ENCODE measurements around the gene PHYKPL. TPM values are rescaled to one million over a fixed set of nuclear protein-coding genes. Genes with fewer than 3 reads are reported as not detected.

Gene PHYKPL
- total RNA-seq, 1 donor from 2014 or later: 42.4 TPM

DNA sequence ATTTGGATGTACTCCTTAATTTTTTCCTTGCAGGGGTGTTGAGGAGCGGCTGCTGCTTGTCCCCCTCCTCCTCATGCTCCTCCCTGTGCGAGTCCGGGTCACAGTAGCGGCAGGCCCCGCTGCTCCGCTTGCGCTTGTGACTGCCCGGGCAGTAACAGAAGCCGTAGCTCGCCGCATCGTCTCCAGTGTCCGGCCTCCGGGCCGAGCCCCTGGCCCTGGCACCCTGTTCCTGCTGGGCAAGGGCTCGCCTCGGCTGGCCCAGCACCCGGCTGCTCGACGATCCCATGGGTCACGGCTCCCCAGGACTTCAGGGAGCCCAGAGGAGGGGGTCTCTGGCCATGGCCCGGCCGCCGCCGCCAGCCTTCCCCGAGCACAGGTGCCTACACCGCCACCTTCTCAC lies 45.6 kb downstream of the PHYKPL start, which contains the start of gene GMCL2:
Gene GMCL2, minus strand, starts transcription at position 358 of the 400 bp plus-strand sequence. Its CDS starts 72 bp downstream, at position 286.
- DNase-seq: no peak

GRCh38 chr5:178186427-178186826 lies 46.2 kb downstream of the PHYKPL start:
- DNase-seq: no peak

- no peak for DNase-seq
Measured at GRCh38 chr5:178182158-178182876, 50.3 kb downstream of the PHYKPL start.

DNA sequence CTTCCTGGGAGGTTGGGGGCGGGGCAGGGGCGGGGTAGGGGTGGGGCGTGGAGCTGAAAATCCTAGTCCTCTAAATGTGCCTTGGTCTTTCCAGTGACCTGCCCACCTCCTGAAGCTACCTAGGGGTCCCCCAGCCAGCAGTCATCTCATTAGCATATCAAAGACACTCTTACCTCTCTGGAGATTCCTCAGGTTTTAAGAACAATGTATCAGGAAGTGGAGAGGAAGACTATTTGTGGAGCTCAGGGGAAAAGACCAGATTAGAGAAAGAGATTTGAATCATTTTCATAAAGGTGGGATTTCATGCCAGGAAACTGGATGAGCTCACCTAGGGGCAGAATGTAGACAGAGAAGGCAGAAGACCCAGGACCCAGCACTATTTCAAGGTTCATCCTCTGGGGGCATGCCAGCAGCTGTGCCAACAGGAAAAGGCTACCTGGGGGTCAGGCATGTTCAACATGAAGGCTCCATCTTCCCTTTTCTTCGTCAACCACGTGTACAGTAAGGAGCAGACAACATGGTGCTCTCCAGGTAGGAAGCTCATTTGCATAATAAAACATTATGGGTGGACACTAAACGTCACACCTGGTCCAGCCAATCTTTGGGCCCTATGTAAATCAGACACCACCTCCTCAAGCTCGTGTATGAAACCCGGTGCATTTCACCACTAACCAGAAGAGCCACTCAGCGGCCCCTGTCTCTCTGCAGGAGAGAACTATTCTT lies 52.3 kb downstream of the PHYKPL start:
- DNase-seq: no peak

DNA sequence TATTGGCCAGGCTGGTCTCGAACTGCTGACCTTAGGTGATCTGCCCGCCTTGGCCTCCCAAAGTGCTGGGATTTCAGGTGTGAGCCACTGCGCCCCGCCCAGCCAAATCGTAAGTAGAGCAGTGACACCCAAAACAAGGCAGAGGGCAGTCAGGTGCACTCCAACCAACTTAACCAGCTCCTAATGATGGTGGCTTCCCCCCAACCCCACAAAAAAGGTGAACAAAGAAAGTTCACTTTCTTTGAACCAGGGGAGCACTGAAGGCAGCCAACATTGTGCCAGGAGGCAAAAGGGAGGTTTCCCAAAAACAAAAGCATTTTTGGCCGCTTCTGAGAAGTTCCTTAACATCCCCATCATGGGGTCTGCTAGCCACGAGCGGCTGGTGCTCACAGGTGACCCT lies 55.0 kb downstream of the PHYKPL start:
- DNase-seq: no peak

- no peak for DNase-seq
Measured at GRCh38 chr5:178176791-178177190, 55.8 kb downstream of the PHYKPL start.

GRCh38 chr5:178174456-178174855 lies 58.1 kb downstream of the PHYKPL start:
- no peak for DNase-seq

- no peak for DNase-seq
Measured at GRCh38 chr5:178170455-178170854, 62.1 kb downstream of the PHYKPL start.

DNA sequence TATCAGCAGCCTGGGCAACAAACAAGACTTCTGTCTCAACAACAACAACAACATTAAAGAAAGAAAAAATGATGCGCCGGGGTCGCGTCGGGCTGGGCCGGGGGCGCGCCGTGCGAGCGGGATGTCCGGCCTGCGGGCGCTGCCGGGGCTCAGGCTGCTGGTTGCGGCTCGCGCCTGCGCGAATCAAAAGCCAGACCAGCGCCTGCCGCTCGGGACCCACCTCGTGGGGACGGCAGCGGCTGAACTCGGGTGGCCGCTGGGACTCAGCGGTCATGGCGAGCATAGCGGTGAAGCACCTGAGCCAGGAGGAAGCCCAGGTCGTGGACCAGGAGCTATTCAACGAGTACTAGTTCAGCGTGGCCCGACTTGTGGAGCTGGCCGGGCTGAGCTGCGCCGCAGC lies 67.0 kb downstream of the PHYKPL start:
- no peak for DNase-seq

GRCh38 chr5:178163772-178164735 lies 68.5 kb downstream of the PHYKPL start:
- peak; percentile 52 for DNase-seq

GRCh38 chr5:178162481-178162880 lies 70.1 kb downstream of the PHYKPL start:
- DNase-seq: no peak

DNA sequence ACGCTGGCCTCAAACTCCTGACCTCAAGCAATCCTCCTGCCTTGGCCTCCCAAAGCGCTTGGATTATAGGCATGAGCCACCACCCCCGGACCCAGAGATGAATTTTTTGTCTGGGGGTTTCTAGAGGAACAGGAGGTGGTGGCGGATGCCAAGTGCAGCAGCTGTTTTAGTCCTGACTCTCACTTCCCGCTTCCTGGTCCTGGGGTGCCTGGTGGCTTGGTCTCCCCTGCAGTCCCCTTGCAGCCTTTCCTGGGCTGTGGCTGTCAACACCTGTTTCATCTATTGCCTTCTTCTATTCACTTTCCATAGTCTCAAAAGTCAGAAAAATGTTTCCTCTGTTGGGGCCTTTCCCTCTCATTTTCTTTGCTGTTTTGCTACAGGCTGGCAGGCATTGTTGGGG lies 72.4 kb downstream of the PHYKPL start:
- no peak for DNase-seq

Other genes with a start within 250 kb of the PHYKPL start
- not detected for gene PROP1, start 236.6 kb downstream of the PHYKPL start, total RNA-seq
- gene N4BP3, start 119.3 kb downstream of the PHYKPL start, total RNA-seq: 4.6 TPM
- gene RMND5B, start 101.8 kb downstream of the PHYKPL start, total RNA-seq: 20.0 TPM
- gene NHP2, start 78.9 kb downstream of the PHYKPL start, total RNA-seq: 52.7 TPM
- not detected for gene GMCL2, start 45.4 kb downstream of the PHYKPL start, total RNA-seq
- gene HNRNPAB, start 28.3 kb downstream of the PHYKPL start, total RNA-seq: 48.6 TPM

All from skin of body (tissue), 2 donors.